ENCODE data around the gene PRR5.
A peak's percentile ranks its signal among the peaks of the same experiment; 100 is the strongest.

GRCh38 chr22:44671742-44672141 lies 30.3 kb upstream of the PRR5 start:
- TF ChIP-seq CTCF (conservative IDR thresholded peaks at IDR 0.05 in 1 of 2, IDR thresholded peaks at IDR 0.05 in 1 of 2; ENCODE audit: low read depth in 1 of 2, low read length in 2 of 2) (no peak), EZH2 (IDR thresholded peaks at IDR 0.05; ENCODE audit: low read length, missing control alignments) (peak; percentile 37)
